Heart right ventricle (tissue), 16 donors: ENCODE results near the gene TLR8. TPM values are rescaled to one million over a fixed set of nuclear protein-coding genes. Genes with fewer than 3 reads are reported as not detected.
A peak's percentile ranks its signal among the peaks of the same experiment; 100 is the strongest.

ENCODE experiments used
- ATAC-seq, 8 donors: fragments of 200-7000 bp; cut with Tn5 transposase; one replicate each; pipeline ENCODE4 v1.9.1; 2020; ENCODE audit warnings: mild to moderate bottlenecking in 8 of 8, moderate library complexity in 8 of 8, moderate number of reproducible peaks in 1 of 8
- DNase-seq, 2 donors: peaks; one replicate each; pipeline ENCODE4 v3.0.0-alpha.2; 2020
- H3K27ac ChIP-seq, 10 donors: fragments of 200-600 bp; sonication (generic) in 2 of 10; one replicate each; pipeline versions ENCODE4 v1.5.0 to v1.8.0; 2020 to 2022; ENCODE audit warnings: mild to moderate bottlenecking in 3 of 10
- H3K27me3 ChIP-seq, 7 donors: fragments of 200-600 bp; one replicate each; pipeline ENCODE4 v1.8.0; 2021 to 2022; ENCODE audit warnings: mild to moderate bottlenecking in 2 of 7
- H3K36me3 ChIP-seq, 9 donors: fragments of 200-600 bp; sonication (generic) in 1 of 9; one replicate each; pipeline versions ENCODE4 v1.5.0 to v1.8.0; 2020 to 2022; ENCODE audit warnings: mild to moderate bottlenecking in 2 of 9
- H3K4me1 ChIP-seq, 9 donors: fragments of 200-600 bp; sonication (generic) in 1 of 9; one replicate each; pipeline versions ENCODE4 v1.5.0 to v1.8.0; 2020 to 2022; ENCODE audit warnings: mild to moderate bottlenecking in 4 of 9
- H3K4me3 ChIP-seq, 10 donors: fragments of 200-600 bp; sonication (generic) in 2 of 10; one replicate each; pipeline versions ENCODE4 v1.5.0 to v1.8.0; 2020 to 2022; ENCODE audit warnings: mild to moderate bottlenecking in 7 of 10, moderate library complexity in 2 of 10
- H3K9me3 ChIP-seq, 11 donors: fragments of 200-600 bp in 10 of 11; sonication (generic) in 2 of 11; one replicate each; pipeline versions ENCODE4 v1.5.0 to v1.8.0; 2013 to 2022; ENCODE audit warnings: mild to moderate bottlenecking in 2 of 11, control low read depth in 1 of 11, moderate library complexity in 1 of 11
- CTCF ChIP-seq, 9 donors: fragments of 200-600 bp; sonication (generic) in 2 of 9; IDR thresholded peaks; one replicate each; pipeline versions ENCODE4 v1.5.0 to v1.8.0; 2021 to 2022; ENCODE audit warnings: antibody characterized with exemption in 9 of 9, mild to moderate bottlenecking in 5 of 9, moderate library complexity in 1 of 9
- WGBS, 2 donors: extraction: QIAGEN DNeasy Blood & Tissue Kit; methylation state at CpG; one replicate each; pipeline ENCODE4 v1.1.7; 2013; ENCODE audit warnings: inconsistent platforms in 1 of 2; 5-methylcytosine and 5-hydroxymethylcytosine counted together
- intact Hi-C, 10 donors: fragments of 100-400 bp; cut with DNase I; formaldehyde crosslinking; loops; one replicate each; pipeline versions ENCODE4 v1.11.1 to v1.14.2; 2022
- polyA plus RNA-seq, 2 donors: library from polyadenylated mRNA; stranded (reverse); fragments of 200-250 nt; gene quantifications; one replicate each; pipeline ENCODE4 v1.2.3, GENCODE V29; 2013
- total RNA-seq, 10 donors: library from RNA; stranded (reverse); fragmentation: NEBNext Ultra II Directional in 3 of 10; extraction: Animal tissue kit (Norgen Biotek cat#: 25700) in 3 of 10; gene quantifications; one replicate each; pipeline versions ENCODE4 v1.2.1 to v1.2.4, GENCODE V29; 2021 to 2023
- donor health status: Arrhythmogenic right ventricular cardiomyopathy.
- donor health status: ischemic (EF 13 %, LVEDD 7.1; RV severe dilation, severe dysfunction).
- donor health status: healthy with polysubstance abuse.
- donor health status: DM: no; HTN: yes; CAD: no.
- donor health status: DM: no; HTN: no; CAD: no.
- donor health status: ischemic (EF 25% LVEDD 6.9; RV normal size, moderate dysfunction).
- donor health status: ischemic (EF 25% LVEDD 5.7; RV mildly dilated, moderate dysfunction).
- donor health status: healthy.
- donor health status: DM: yes; HTN: yes; CAD: no.
- donor health status: Ischemic cardiomyopathy.
- donor health status: ischemic (EF 35%, LVEDD 5.7; RV mildly dilated, moderate dysfunction).
- donor health status: nonischemic (EF 11% LVEDD 7.7; RV severe dilation, severe dysfunction).
- donor health status: DM: yes; HTN: yes; CAD: no.
- donor health status: PGD.
- donor health status: ischemic (EF 29% LVEDD 5.4; RV normal size, mild dysfunction).
- donor health status: nonischemic (EF 23%, LVEDD 6.1; RV moderate dilation, normal function).

The TLR8 gene
- total and polyA plus RNA-seq, 12 donors = 0.07 to 6.9 (median 0.50) TPM

GRCh38 chrX:12886545-12886944, 19.9 kb upstream of the TLR8 start:
- WGBS, 2 donors = 91 to 96% methylated on average over 3 of the region's 3 CpGs
- Histone ChIP-seq H3K4me3 (no peak overlapping the region), H3K4me1 (peaks cover 0 to 11% (median 0%) of the 10 kb centered on the region in 9 donors), H3K27ac (no peak overlapping the region), H3K36me3 (no peaks in the 10 kb centered on the region), H3K27me3 (peaks cover 0 to 76% (median 0%) of the 10 kb centered on the region in 7 donors), H3K9me3 (no peaks in the 10 kb centered on the region)
- DNase-seq (no peak), ATAC-seq (no peak)
- no peak for TF ChIP-seq CTCF (IDR thresholded peaks at IDR 0.05)
- intact Hi-C loops = no loop called here

- intact Hi-C loops = no loop called here
- peaks cover 0 to 12% (median 0%) of the 10 kb centered on the region in 9 donors for H3K4me1 ChIP-seq
- TF ChIP-seq CTCF (IDR thresholded peaks at IDR 0.05) = no peak
Measured at GRCh38 chrX:12887141-12887540, 19.3 kb upstream of the TLR8 start.

GRCh38 chrX:12887767-12888166, 18.7 kb upstream of the TLR8 start:
- ATAC-seq (no peak), DNase-seq (no peak)
- no peaks in the 10 kb centered on the region for H3K9me3 ChIP-seq
- TF ChIP-seq CTCF (IDR thresholded peaks at IDR 0.05) = no peak
- peaks cover 0 to 63% (median 0%) of the 10 kb centered on the region in 7 donors for H3K27me3 ChIP-seq
- H3K4me1 ChIP-seq = peaks cover 0 to 12% (median 0%) of the 10 kb centered on the region in 9 donors
- no peak overlapping the region for H3K4me3 ChIP-seq
- H3K27ac ChIP-seq = no peak overlapping the region
- no peaks in the 10 kb centered on the region for H3K36me3 ChIP-seq
- intact Hi-C loops = no loop called here
- 74% methylated on average over 3 of the region's 3 CpGs for WGBS, 2 donors

More at GRCh38 chrX:12887141-12887540, 19.3 kb upstream of the TLR8 start:
- Histone ChIP-seq H3K27me3 (peaks cover 0 to 70% (median 0%) of the 10 kb centered on the region in 7 donors), H3K9me3 (no peaks in the 10 kb centered on the region), H3K4me3 (no peak overlapping the region), H3K36me3 (no peaks in the 10 kb centered on the region), H3K27ac (no peak overlapping the region)
- DNase-seq (no peak), ATAC-seq (no peak)
- 83% methylated on average over 2 of the region's 2 CpGs for WGBS, 2 donors

GRCh38 chrX:12890467-12890866, 16.0 kb upstream of the TLR8 start:
- Histone ChIP-seq H3K4me3 (no peak overlapping the region), H3K27me3 (peaks cover 0 to 41% (median 0%) of the 10 kb centered on the region in 7 donors), H3K27ac (peak overlapping the region in 1 of 10 donors; percentile 61), H3K36me3 (no peaks in the 10 kb centered on the region), H3K4me1 (peaks cover 0 to 16% (median 0%) of the 10 kb centered on the region in 9 donors), H3K9me3 (no peaks in the 10 kb centered on the region)
- intact Hi-C loops = loop anchor here in 7 of 10 donors (5.0 to 10.0 kb wide), 3 partner anchors 73 to 78 kb away; no protein-coding TSS in a partner anchor
- TF ChIP-seq CTCF (IDR thresholded peaks at IDR 0.05) = no peak
- WGBS, 2 donors = 40 to 51% methylated on average over 5 of the region's 5 CpGs
- ATAC-seq (no peak), DNase-seq (no peak)
